Karpas-422 (cell line): ENCODE measurements around the gene HELZ. TPM values are rescaled to one million over a fixed set of nuclear protein-coding genes. Genes with fewer than 3 reads are reported as not detected.
"Not testable (repeated sequence)": the region's sequence is repeated elsewhere in the genome, so short reads cannot be mapped to it uniquely, and the experiment has no call there.

Experiments
- DNase-seq: peaks from one replicate; pipeline ENCODE4 v3.0.0-alpha.2; 2015
- H2AFZ ChIP-seq: fragments of 200-600 bp; sonication (generic); 2 replicates; pipeline ENCODE4 v1.6.1; 2014; ENCODE audit warnings: antibody characterized with exemption, low read length, mixed read lengths
- H3K27ac ChIP-seq: fragments of 200-600 bp; sonication (generic); 2 replicates; pipeline ENCODE4 v1.5.1; 2014; ENCODE audit warnings: mild to moderate bottlenecking, low read length, moderate library complexity
- H3K27me3 ChIP-seq: fragments of 200-600 bp; sonication (generic); 2 replicates; pipeline ENCODE4 v1.6.1; 2014; ENCODE audit warnings: low read length, mixed read lengths
- H3K36me3 ChIP-seq: fragments of 200-600 bp; sonication (generic); 2 replicates; pipeline ENCODE4 v1.6.1; 2014; ENCODE audit warnings: low read length, mixed read lengths; ENCODE audit not compliant: insufficient read depth
- H3K4me1 ChIP-seq: fragments of 200-600 bp; sonication (generic); 2 replicates; pipeline ENCODE4 v1.6.1; 2014; ENCODE audit warnings: mild to moderate bottlenecking, low read length, mixed read lengths
- H3K4me2 ChIP-seq: fragments of 200-600 bp; sonication (generic); 2 replicates; pipeline ENCODE4 v1.6.1; 2014; ENCODE audit warnings: low read length, low read depth, mild to moderate bottlenecking; ENCODE audit not compliant: poor library complexity, severe bottlenecking
- H3K4me3 ChIP-seq: fragments of 200-600 bp; sonication (generic); 2 replicates; pipeline ENCODE4 v1.5.1; 2014; ENCODE audit warnings: mild to moderate bottlenecking, antibody characterized with exemption, low read length, mixed read lengths
- H3K79me2 ChIP-seq: fragments of 200-600 bp; sonication (generic); 2 replicates; pipeline ENCODE4 v1.6.1; 2014; ENCODE audit warnings: mild to moderate bottlenecking, low read length, mixed read lengths
- H3K9ac ChIP-seq: fragments of 200-600 bp; sonication (generic); 2 replicates; pipeline ENCODE4 v1.6.0; 2014; ENCODE audit warnings: low read length
- H3K9me2 ChIP-seq: fragments of 200-600 bp; sonication (generic), shearing (Covaris generic); replicated peaks from 2 replicates; pipeline ENCODE4 v1.6.0; 2014; ENCODE audit warnings: mild to moderate bottlenecking, low read length, moderate library complexity; ENCODE audit not compliant: insufficient read depth
- H3K9me3 ChIP-seq: fragments of 300-700, 200-600 bp; sonication (generic); 2 replicates; pipeline ENCODE4 v1.6.1; 2014; ENCODE audit warnings: low read length, mixed read lengths
- H4K20me1 ChIP-seq: fragments of 200-600 bp; sonication (generic); 2 replicates; pipeline ENCODE4 v1.6.1; 2014; ENCODE audit warnings: mild to moderate bottlenecking, antibody characterized with exemption, low read length, low read depth; ENCODE audit not compliant: insufficient read depth
- total RNA-seq: library from RNA; depleted of rRNA; stranded (reverse); fragments of >200 nt; shearing (Covaris generic); gene quantifications from 2 replicates; pipeline ENCODE4 v1.2.3, GENCODE V29; 2014; ENCODE audit warnings: low replicate concordance

The HELZ gene
- total RNA-seq, 1 experiment from 2014 or later: 77.9 TPM

DNA sequence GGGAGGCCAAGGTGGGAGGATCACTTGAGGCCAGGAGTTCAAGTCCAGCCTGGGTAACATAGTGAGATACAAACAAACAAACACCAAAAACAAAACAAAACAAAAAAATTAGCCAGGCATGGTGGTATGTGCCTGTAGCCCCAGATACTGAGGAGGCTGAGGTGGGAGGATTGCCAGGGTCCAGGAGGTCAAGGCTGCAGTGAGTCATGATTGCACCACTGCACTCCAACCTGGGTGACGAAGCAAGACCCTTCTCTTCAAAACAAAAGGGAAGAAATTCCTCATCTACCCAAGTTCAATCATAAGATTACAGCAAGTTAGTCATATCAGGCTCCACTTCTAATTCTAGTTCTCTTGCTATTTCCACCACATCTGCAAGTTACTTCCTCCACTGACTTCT, 149.7 kb downstream of the HELZ start:
- not testable (repeated sequence) for H3K27me3 ChIP-seq, H3K9me2 ChIP-seq, H4K20me1 ChIP-seq, H3K4me1 ChIP-seq, H3K4me2 ChIP-seq, DNase-seq, H3K27ac ChIP-seq, H3K4me3 ChIP-seq, H3K9ac ChIP-seq, H2AFZ ChIP-seq, H3K9me3 ChIP-seq
- Histone ChIP-seq H3K79me2 (peaks cover 78% of the 10 kb centered on the region), H3K36me3 (peaks cover 11% of the 10 kb centered on the region; the same call in 1 of the 2 replicates)

DNA sequence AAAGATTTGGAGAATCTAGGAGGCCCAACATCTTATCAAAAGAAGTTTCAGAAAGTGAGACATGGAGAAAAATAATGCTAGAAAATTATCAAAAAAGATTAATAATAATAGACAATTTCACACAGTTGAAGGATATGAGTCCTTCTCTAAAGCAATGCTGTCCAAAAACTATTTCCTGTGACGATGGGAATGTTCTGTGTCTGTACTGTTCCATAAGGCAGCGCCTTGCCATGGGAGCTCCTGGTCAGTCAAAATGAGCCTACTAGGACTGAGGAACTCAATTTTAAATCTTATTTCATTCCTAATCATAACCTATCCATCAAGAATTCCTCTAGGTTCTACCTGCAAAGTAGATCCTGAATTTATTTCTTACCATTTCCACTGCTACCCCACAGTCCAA, 151.6 kb downstream of the HELZ start:
- Histone ChIP-seq H3K9me2 (no peaks in the 10 kb centered on the region), H3K9ac (no peak overlapping the region), H4K20me1 (no peaks in the 10 kb centered on the region), H3K4me2 (no peak overlapping the region), H3K9me3 (no peaks in the 10 kb centered on the region), H3K4me1 (no peaks in the 10 kb centered on the region), H3K27ac (no peak overlapping the region), H3K27me3 (no peaks in the 10 kb centered on the region), H2AFZ (no peak overlapping the region), H3K79me2 (peaks cover 73% of the 10 kb centered on the region), H3K4me3 (no peak overlapping the region), H3K36me3 (peaks cover 14% of the 10 kb centered on the region; the same call in 1 of the 2 replicates)
- no peak for DNase-seq

DNA sequence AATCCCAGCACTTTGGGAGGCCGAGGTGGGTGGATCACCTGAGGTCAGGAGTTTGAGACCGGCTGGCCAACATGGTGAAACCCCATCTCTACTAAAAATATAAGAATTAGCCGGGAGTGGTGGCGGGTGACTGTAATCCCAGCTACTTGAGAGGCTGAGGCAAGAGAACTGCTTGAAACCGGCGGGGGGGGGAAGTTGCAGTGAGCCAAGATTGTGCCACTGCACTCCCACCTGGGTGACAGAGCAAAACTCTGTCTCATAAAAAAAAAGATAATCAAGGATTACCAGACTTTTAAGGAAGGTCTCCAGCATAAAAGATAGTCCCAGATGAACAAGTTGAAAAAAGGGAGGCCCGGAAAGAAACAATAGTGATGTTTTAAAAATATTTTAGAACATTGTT, 152.3 kb downstream of the HELZ start:
- Histone ChIP-seq H3K79me2 (peaks cover 74% of the 10 kb centered on the region), H3K36me3 (peaks cover 14% of the 10 kb centered on the region; the same call in 1 of the 2 replicates)
- H3K4me3 ChIP-seq, H3K27me3 ChIP-seq, H3K9ac ChIP-seq, H3K9me2 ChIP-seq, H2AFZ ChIP-seq, DNase-seq, H4K20me1 ChIP-seq, H3K4me2 ChIP-seq, H3K4me1 ChIP-seq, H3K9me3 ChIP-seq, H3K27ac ChIP-seq: not testable (repeated sequence)

DNA sequence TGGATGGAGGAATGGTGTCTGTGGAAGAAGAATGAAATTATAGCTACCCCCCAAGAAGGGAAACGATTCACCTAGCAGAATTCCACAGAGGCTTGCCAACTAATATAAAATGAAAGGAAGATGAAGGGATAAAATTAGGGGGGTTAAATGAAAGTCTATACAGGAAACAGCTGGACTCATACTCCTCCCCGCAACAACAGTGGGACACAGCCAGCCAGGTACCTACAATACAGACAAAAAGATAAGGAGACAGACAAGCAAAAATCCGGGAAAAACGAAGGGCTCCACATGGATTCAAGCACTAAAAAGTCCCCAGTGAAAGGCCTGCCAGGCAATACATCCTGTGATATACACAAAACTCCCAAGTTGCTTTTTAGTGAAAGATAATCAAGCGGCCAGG, 152.7 kb downstream of the HELZ start:
- H2AFZ ChIP-seq: no peak overlapping the region
- no peak for DNase-seq
- no peak overlapping the region for H3K4me2 ChIP-seq
- H3K27ac ChIP-seq: no peak overlapping the region
- peaks cover 14% of the 10 kb centered on the region; the same call in 1 of the 2 replicates for H3K36me3 ChIP-seq
- H4K20me1 ChIP-seq: no peaks in the 10 kb centered on the region
- no peaks in the 10 kb centered on the region for H3K27me3 ChIP-seq
- no peak overlapping the region for H3K9ac ChIP-seq
- H3K9me3 ChIP-seq: no peaks in the 10 kb centered on the region
- peaks cover 73% of the 10 kb centered on the region for H3K79me2 ChIP-seq
- H3K9me2 ChIP-seq: no peaks in the 10 kb centered on the region
- no peaks in the 10 kb centered on the region for H3K4me1 ChIP-seq
- H3K4me3 ChIP-seq: no peak overlapping the region

DNA sequence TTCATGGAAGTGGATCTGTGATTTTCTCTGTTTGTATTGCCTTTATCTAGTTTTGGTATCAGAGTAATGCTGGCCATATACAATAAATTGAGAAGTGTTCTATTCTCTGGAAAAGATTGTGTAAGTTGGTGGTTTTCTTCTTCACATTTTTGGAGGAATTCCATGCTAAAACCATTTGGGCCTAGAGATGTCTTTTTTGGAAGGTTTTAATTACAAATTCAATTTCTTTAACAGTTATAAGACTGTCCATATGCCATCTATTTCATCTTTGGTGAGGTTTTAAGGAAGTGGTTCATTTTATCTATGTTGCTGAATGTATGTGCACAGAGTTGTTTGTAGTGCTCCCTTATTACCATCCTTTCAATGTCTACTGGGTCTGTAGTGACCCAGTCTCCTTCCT, 154.7 kb downstream of the HELZ start:
- Histone ChIP-seq H3K9me3 (no peaks in the 10 kb centered on the region), H3K4me1 (no peaks in the 10 kb centered on the region), H3K4me3 (no peak overlapping the region), H3K27ac (no peak overlapping the region), H2AFZ (no peak overlapping the region), H3K9me2 (no peaks in the 10 kb centered on the region), H3K79me2 (peaks cover 72% of the 10 kb centered on the region), H3K36me3 (peaks cover 17% of the 10 kb centered on the region), H3K4me2 (no peak overlapping the region), H3K27me3 (no peaks in the 10 kb centered on the region), H4K20me1 (no peaks in the 10 kb centered on the region), H3K9ac (no peak overlapping the region)
- DNase-seq: no peak

DNA sequence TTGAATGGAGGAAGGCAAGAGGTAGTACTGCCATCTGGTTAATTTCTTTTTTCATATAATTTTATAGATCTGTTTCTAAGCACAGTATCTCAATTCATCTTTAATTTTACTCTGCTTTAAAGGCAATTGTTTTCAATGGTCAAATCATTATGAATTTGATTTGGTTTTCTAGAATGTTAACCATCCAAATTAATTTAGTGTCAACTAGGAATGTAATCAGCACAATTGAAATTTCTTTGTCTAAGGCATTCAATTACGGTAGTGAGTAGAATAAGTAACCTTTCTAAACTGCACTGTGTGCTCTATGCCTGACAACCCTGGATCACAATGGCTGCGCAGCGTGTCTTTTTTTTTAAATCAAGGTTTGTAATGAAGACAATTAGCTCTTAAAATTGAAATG, 156.4 kb downstream of the HELZ start:
- no peak overlapping the region for H3K9ac ChIP-seq
- H3K4me2 ChIP-seq: no peak overlapping the region
- no peaks in the 10 kb centered on the region for H3K9me3 ChIP-seq
- no peaks in the 10 kb centered on the region for H3K9me2 ChIP-seq
- no peaks in the 10 kb centered on the region for H3K27me3 ChIP-seq
- no peak overlapping the region for H2AFZ ChIP-seq
- H3K27ac ChIP-seq: no peak overlapping the region
- no peak for DNase-seq
- peaks cover 4% of the 10 kb centered on the region; the same call in 1 of the 2 replicates for H3K4me1 ChIP-seq
- no peaks in the 10 kb centered on the region for H4K20me1 ChIP-seq
- no peak overlapping the region for H3K4me3 ChIP-seq
- H3K36me3 ChIP-seq: peaks cover 17% of the 10 kb centered on the region
- H3K79me2 ChIP-seq: peaks cover 68% of the 10 kb centered on the region

DNA sequence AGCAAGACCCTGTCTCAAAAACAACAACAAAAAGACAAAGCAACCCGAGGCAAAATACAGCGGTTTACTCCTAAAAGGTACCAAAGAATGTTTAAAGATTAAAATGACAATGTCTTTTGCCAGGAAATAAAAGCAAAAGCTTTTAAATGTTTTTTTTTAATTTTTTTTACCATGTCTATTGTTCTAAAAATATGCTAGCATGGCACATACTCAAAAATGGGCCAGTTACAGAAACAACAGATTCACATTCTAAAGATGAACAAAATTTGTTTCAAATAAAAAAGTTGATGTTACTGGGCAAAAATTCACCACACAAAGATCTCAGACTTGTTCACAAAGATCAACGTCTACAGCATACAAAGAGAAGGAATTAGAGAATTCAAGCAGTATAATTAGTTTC, 159.6 kb downstream of the HELZ start:
- no peak overlapping the region for H3K4me3 ChIP-seq
- peaks cover 7% of the 10 kb centered on the region for H3K36me3 ChIP-seq
- H3K79me2 ChIP-seq: peaks cover 56% of the 10 kb centered on the region
- no peaks in the 10 kb centered on the region for H3K9me3 ChIP-seq
- no peaks in the 10 kb centered on the region for H4K20me1 ChIP-seq
- no peak overlapping the region for H3K9ac ChIP-seq
- peaks cover 8% of the 10 kb centered on the region for H3K4me1 ChIP-seq
- no peaks in the 10 kb centered on the region for H3K9me2 ChIP-seq
- DNase-seq: no peak
- no peak overlapping the region for H2AFZ ChIP-seq
- H3K4me2 ChIP-seq: no peak overlapping the region
- H3K27ac ChIP-seq: no peak overlapping the region
- no peaks in the 10 kb centered on the region for H3K27me3 ChIP-seq

DNA sequence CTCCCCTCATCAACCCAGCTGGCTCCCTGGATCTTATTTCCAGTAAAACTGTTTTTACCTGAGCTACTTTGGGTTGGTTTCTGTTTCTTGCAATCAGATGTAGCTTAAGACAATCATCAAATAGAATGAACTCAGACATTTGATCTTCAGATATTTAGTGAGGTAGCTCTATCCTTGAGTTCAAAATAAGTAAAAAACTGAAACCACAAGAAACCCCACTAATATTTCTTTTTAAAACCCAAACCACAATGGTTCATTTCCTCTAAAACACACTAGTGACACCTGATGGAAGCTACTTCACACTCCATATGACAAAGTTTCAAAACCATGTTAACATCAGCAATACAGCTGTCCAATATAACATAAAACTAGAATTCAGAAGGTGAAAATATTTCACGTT, 162.9 kb downstream of the HELZ start:
- Histone ChIP-seq H4K20me1 (no peaks in the 10 kb centered on the region), H3K27ac (no peak overlapping the region), H3K9me3 (no peaks in the 10 kb centered on the region), H3K9ac (no peak overlapping the region), H3K36me3 (peaks cover 8% of the 10 kb centered on the region), H3K27me3 (no peaks in the 10 kb centered on the region), H3K4me1 (peaks cover 8% of the 10 kb centered on the region), H3K9me2 (no peaks in the 10 kb centered on the region), H2AFZ (no peak overlapping the region), H3K79me2 (peaks cover 37% of the 10 kb centered on the region), H3K4me2 (no peak overlapping the region), H3K4me3 (no peak overlapping the region)
- DNase-seq: peak; percentile 45

DNA sequence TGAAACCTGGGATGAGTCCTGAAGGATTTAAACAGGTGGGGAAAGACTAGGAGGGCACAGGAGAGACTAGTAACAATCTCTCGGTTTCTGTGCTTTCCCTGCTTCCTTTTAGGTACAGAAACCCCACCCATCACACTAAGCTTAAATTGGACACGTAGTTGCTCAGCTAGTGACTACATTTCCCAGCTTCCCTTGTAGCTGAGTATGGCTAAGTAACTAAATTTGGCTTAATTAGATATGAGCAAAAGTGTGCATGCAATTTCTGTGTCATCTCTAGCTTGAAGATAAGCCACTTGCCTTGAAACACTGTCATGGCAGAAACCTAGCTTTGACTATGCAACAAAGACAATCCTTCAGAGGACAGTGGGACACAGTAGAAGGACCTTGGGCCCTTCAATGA, 164.2 kb downstream of the HELZ start:
- H4K20me1 ChIP-seq: no peaks in the 10 kb centered on the region
- H3K27ac ChIP-seq: no peak overlapping the region

More for the DNA sequence above, 164.2 kb downstream of the HELZ start:
- Histone ChIP-seq H2AFZ (no peak overlapping the region), H3K27me3 (no peaks in the 10 kb centered on the region), H3K36me3 (peaks cover 5% of the 10 kb centered on the region; the same call in 1 of the 2 replicates), H3K4me1 (peaks cover 8% of the 10 kb centered on the region), H3K79me2 (peaks cover 27% of the 10 kb centered on the region), H3K9me2 (no peaks in the 10 kb centered on the region), H3K4me3 (no peak overlapping the region), H3K4me2 (no peak overlapping the region), H3K9ac (no peak overlapping the region), H3K9me3 (no peaks in the 10 kb centered on the region)
- no peak for DNase-seq
